Osteocyte (in vitro differentiated cells): Measurements from ENCODE around the gene RASSF7. TPM values are rescaled to one million over a fixed set of nuclear protein-coding genes. Genes with fewer than 3 reads are reported as not detected.

Experiments used
- DNase-seq: peaks from one replicate; pipeline ENCODE4 v3.0.0; 2021; ENCODE audit warnings: mixed read lengths; ENCODE audit not compliant: unreplicated experiment; ENCODE audit errors: extremely low spot score
- H3K27ac Mint-ChIP-seq: one replicate; pipeline ENCODE4 v1.8.0; 2021; ENCODE audit warnings: mild to moderate bottlenecking, mixed read lengths; ENCODE audit not compliant: unreplicated experiment
- H3K27me3 Mint-ChIP-seq: one replicate; pipeline ENCODE4 v1.8.0; 2021; ENCODE audit warnings: mixed read lengths; ENCODE audit not compliant: unreplicated experiment
- H3K36me3 Mint-ChIP-seq: one replicate; pipeline ENCODE4 v1.8.0; 2021; ENCODE audit warnings: mixed read lengths; ENCODE audit not compliant: unreplicated experiment
- H3K4me1 Mint-ChIP-seq: one replicate; pipeline ENCODE4 v1.8.0; 2021; ENCODE audit warnings: mixed read lengths; ENCODE audit not compliant: unreplicated experiment
- H3K4me3 Mint-ChIP-seq: one replicate; pipeline ENCODE4 v1.8.0; 2021; ENCODE audit warnings: mild to moderate bottlenecking, moderate library complexity, mixed read lengths; ENCODE audit not compliant: unreplicated experiment
- H3K9me3 Mint-ChIP-seq: one replicate; pipeline ENCODE4 v1.8.0; 2021; ENCODE audit warnings: mixed read lengths; ENCODE audit not compliant: unreplicated experiment
- CTCF ChIP-seq: fragments of 200-600 bp; sonication (generic); IDR thresholded peaks from 2 replicates; pipeline ENCODE4 v1.5.0; 2021; ENCODE audit warnings: antibody characterized with exemption, mild to moderate bottlenecking, moderate library complexity
- total RNA-seq: library from RNA; stranded (reverse); gene quantifications from 2 replicates; pipeline ENCODE4 v1.2.1, GENCODE V29; 2021

Gene RASSF7
- total RNA-seq, 1 donor from 2014 or later, result 8.0 TPM

GRCh38 chr11:598005-598680, 37.4 kb downstream of the RASSF7 start:
- no peak overlapping the region for H3K4me3 Mint-ChIP-seq
- DNase-seq, result no peak
- H3K27ac Mint-ChIP-seq, result no peak overlapping the region
- peaks cover 35% of the 10 kb centered on the region for H3K36me3 Mint-ChIP-seq
- no peaks in the 10 kb centered on the region for H3K27me3 Mint-ChIP-seq
- H3K4me1 Mint-ChIP-seq, result no peaks in the 10 kb centered on the region
- no peaks in the 10 kb centered on the region for H3K9me3 Mint-ChIP-seq
- no peak for TF ChIP-seq CTCF

- Mint-ChIP-seq H3K27me3 (no peaks in the 10 kb centered on the region), H3K27ac (no peak overlapping the region), H3K4me1 (no peaks in the 10 kb centered on the region), H3K4me3 (no peak overlapping the region), H3K9me3 (no peaks in the 10 kb centered on the region), H3K36me3 (peaks cover 38% of the 10 kb centered on the region)
- DNase-seq, result no peak
- no peak for TF ChIP-seq CTCF
Measured at GRCh38 chr11:601573-602245, 40.9 kb downstream of the RASSF7 start.

- Mint-ChIP-seq H3K27ac (no peak overlapping the region), H3K27me3 (no peaks in the 10 kb centered on the region), H3K4me3 (no peak overlapping the region), H3K36me3 (peaks cover 36% of the 10 kb centered on the region), H3K9me3 (no peaks in the 10 kb centered on the region), H3K4me1 (no peaks in the 10 kb centered on the region)
- no peak for TF ChIP-seq CTCF
- no peak for DNase-seq
Measured at GRCh38 chr11:603154-603553, 42.4 kb downstream of the RASSF7 start.

GRCh38 chr11:605286-606129, 44.7 kb downstream of the RASSF7 start:
- DNase-seq, result no peak
- Mint-ChIP-seq H3K27ac (no peak overlapping the region), H3K4me1 (no peaks in the 10 kb centered on the region), H3K27me3 (no peaks in the 10 kb centered on the region), H3K36me3 (peaks cover 32% of the 10 kb centered on the region), H3K4me3 (no peak overlapping the region), H3K9me3 (no peaks in the 10 kb centered on the region)
- no peak for TF ChIP-seq CTCF

- H3K36me3 Mint-ChIP-seq, result peaks cover 36% of the 10 kb centered on the region
- DNase-seq, result no peak
Measured at GRCh38 chr11:606245-606644, 45.5 kb downstream of the RASSF7 start.

More at GRCh38 chr11:606245-606644, 45.5 kb downstream of the RASSF7 start:
- no peak overlapping the region for H3K4me3 Mint-ChIP-seq
- H3K27ac Mint-ChIP-seq, result no peak overlapping the region
- H3K4me1 Mint-ChIP-seq, result no peaks in the 10 kb centered on the region
- no peaks in the 10 kb centered on the region for H3K9me3 Mint-ChIP-seq
- no peak for TF ChIP-seq CTCF
- H3K27me3 Mint-ChIP-seq, result no peaks in the 10 kb centered on the region
